Measurements from ENCODE around the gene PARK7.

PARK7 gene

DNA sequence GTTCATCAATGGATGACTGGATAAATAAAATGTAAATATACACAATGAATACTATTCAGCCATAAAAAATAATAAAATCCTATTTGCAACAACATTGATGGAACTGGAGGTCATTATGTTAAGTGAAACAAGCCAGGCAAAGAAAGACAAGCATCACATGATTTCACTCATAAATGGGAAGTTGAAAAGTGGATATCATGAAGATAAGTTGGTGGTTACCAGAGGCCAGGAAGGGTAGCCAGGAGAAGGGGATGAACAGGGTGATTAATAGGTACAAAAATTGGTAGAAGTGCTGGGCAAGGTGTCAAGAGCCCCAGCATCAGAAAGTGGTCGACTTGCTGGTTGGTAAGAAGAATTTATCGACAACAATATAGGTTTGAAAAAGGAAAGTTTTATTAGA is 1.3 kb upstream of the PARK7 start:
- TF ChIP-seq FOXP2 (optimal IDR thresholded peaks at IDR 0.05; ENCODE audit: borderline replicate concordance, extremely low read depth, extremely low read length, insufficient read depth) (no peak), POLR2AphosphoS5 (IDR thresholded peaks at IDR 0.05; ENCODE audit: low read depth, low read length) (no peak)

DNA sequence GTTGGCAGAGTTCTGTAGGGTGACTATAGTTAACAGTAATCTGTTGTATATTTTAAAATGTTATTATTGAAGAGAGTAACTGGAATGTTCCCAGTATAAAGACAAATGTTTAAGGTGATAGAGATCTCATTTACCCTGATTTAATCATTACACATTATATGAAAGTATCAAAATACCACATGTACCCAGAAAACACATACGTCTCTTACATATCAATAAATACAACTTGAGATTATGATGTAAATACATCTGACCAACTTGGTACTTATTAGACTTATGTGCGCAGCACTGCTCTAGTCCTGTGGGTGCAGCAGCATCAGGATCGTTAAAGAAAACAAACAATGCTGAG is 670 bp upstream of the PARK7 start:
- no peak for TF ChIP-seq FOXP2 (optimal IDR thresholded peaks at IDR 0.05; ENCODE audit: borderline replicate concordance, extremely low read depth, extremely low read length, insufficient read depth)
- TF ChIP-seq, protein P1, sequence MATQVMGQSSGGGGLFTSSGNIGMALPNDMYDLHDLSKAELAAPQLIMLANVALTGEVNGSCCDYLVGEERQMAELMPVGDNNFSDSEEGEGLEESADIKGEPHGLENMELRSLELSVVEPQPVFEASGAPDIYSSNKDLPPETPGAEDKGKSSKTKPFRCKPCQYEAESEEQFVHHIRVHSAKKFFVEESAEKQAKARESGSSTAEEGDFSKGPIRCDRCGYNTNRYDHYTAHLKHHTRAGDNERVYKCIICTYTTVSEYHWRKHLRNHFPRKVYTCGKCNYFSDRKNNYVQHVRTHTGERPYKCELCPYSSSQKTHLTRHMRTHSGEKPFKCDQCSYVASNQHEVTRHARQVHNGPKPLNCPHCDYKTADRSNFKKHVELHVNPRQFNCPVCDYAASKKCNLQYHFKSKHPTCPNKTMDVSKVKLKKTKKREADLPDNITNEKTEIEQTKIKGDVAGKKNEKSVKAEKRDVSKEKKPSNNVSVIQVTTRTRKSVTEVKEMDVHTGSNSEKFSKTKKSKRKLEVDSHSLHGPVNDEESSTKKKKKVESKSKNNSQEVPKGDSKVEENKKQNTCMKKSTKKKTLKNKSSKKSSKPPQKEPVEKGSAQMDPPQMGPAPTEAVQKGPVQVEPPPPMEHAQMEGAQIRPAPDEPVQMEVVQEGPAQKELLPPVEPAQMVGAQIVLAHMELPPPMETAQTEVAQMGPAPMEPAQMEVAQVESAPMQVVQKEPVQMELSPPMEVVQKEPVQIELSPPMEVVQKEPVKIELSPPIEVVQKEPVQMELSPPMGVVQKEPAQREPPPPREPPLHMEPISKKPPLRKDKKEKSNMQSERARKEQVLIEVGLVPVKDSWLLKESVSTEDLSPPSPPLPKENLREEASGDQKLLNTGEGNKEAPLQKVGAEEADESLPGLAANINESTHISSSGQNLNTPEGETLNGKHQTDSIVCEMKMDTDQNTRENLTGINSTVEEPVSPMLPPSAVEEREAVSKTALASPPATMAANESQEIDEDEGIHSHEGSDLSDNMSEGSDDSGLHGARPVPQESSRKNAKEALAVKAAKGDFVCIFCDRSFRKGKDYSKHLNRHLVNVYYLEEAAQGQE (IDR thresholded peaks at IDR 0.05; ENCODE audit: insufficient read depth in 1 of 2, low read depth in 2 of 2, low read length in 2 of 2), result no peak
- no peak for TF ChIP-seq TAF1 (IDR thresholded peaks at IDR 0.05; ENCODE audit: borderline replicate concordance, insufficient read depth, low read length)
- TF ChIP-seq SIN3A (IDR thresholded peaks at IDR 0.05; ENCODE audit: borderline replicate concordance, insufficient read depth, low read length), result no peak
- TF ChIP-seq POLR2AphosphoS5 (IDR thresholded peaks at IDR 0.05; ENCODE audit: low read depth, low read length), result no peak

DNA sequence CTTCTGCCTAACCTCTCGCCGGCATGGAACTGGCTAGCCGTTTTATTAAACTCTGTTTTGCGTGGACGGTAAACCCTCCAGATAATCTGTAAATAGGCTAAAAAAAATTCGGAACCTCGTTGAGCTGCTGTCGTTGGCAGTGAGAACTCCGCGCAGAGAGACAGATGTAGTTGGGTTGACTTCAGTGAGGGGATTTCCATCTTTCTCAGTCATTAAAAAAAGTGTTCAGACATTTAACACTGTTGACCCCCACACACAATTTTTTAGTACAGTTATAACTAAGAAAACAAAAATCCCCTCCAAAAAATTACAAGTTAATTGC is 464 bp downstream of the PARK7 start:
- no peak for TF ChIP-seq TAF1 (IDR thresholded peaks at IDR 0.05; ENCODE audit: borderline replicate concordance, insufficient read depth, low read length)
- no peak for TF ChIP-seq FOXP2 (optimal IDR thresholded peaks at IDR 0.05; ENCODE audit: borderline replicate concordance, extremely low read depth, extremely low read length, insufficient read depth)
- TF ChIP-seq, protein P1 (IDR thresholded peaks at IDR 0.05; ENCODE audit: insufficient read depth in 1 of 2, low read depth in 2 of 2, low read length in 2 of 2), result no peak
- TF ChIP-seq SIN3A (IDR thresholded peaks at IDR 0.05; ENCODE audit: borderline replicate concordance, insufficient read depth, low read length), result no peak
- no peak for TF ChIP-seq POLR2AphosphoS5 (IDR thresholded peaks at IDR 0.05; ENCODE audit: low read depth, low read length)

DNA sequence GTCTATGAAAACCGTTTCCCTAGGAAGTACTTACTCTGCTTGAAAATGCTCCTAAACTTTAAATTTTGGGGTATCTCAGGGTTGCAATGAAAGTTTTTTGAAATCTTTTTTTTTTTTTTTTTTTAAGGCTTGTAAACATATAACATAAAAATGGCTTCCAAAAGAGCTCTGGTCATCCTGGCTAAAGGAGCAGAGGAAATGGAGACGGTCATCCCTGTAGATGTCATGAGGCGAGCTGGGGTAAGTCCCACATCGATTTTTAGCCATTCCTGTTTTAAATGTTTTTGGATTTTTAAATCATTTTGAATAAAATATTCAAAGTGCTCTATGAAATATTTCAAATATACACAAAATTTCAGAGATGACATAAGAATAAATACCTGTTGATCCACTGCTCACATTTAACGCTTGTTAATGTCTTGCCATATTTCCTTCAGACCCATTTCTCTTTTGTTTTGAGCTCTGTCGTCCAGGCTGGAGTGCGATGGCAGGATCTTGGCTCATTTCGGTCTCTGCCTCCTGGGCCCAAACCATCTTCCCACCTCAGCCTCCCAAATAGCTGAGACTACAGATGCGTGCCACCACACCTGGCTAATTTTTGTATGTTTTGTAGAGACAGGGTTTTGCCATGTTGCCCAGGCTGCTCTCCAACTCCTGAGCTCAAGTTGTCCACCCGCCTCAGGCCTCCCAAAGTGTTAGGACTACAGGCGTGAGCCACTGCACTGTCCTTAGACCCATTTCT is 1.3 kb downstream of the PARK7 start:
- TF ChIP-seq TAF1 (IDR thresholded peaks at IDR 0.05; ENCODE audit: borderline replicate concordance, insufficient read depth, low read length) (no peak), SIN3A (IDR thresholded peaks at IDR 0.05; ENCODE audit: borderline replicate concordance, insufficient read depth, low read length) (no peak), FOXP2 (optimal IDR thresholded peaks at IDR 0.05; ENCODE audit: borderline replicate concordance, extremely low read depth, extremely low read length, insufficient read depth) (no peak), POLR2AphosphoS5 (IDR thresholded peaks at IDR 0.05; ENCODE audit: low read depth, low read length) (no peak)
- TF ChIP-seq, protein P1 (IDR thresholded peaks at IDR 0.05; ENCODE audit: insufficient read depth in 1 of 2, low read depth in 2 of 2, low read length in 2 of 2), result no peak

DNA sequence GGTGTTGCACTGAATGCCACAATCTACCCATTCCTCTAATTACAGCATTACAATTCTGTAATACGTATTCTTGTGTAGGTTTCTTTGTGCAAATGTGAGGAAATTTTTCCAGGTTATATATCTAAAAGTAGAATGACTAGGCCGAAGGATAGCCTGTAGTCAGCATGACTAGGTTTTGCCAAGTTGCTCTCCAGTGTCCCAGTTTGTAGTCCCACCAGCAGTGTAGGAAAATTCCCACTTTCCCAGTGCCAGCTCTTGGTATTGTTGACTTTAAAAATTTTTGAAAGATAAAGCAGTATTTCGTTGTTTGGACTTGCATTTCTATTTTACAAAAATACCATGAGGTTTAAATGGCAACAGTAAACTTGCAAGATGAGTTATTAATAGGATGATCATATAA is 3.0 kb downstream of the PARK7 start:
- TF ChIP-seq SIN3A (IDR thresholded peaks at IDR 0.05; ENCODE audit: borderline replicate concordance, insufficient read depth, low read length) (no peak), POLR2AphosphoS5 (IDR thresholded peaks at IDR 0.05; ENCODE audit: low read depth, low read length) (no peak), TAF1 (IDR thresholded peaks at IDR 0.05; ENCODE audit: borderline replicate concordance, insufficient read depth, low read length) (no peak), FOXP2 (optimal IDR thresholded peaks at IDR 0.05; ENCODE audit: borderline replicate concordance, extremely low read depth, extremely low read length, insufficient read depth) (no peak)
- TF ChIP-seq, protein P1 (IDR thresholded peaks at IDR 0.05; ENCODE audit: insufficient read depth in 1 of 2, low read depth in 2 of 2, low read length in 2 of 2), result no peak

Data from PFSK-1 (cell line).